GM12891 (cell line): Measurements from ENCODE around the gene PRSS57.
A peak's percentile ranks its signal among the peaks of the same experiment; 100 is the strongest.

ENCODE experiments used
- DNase-seq: peaks from one replicate; pipeline ENCODE4 v3.0.0; 2011; ENCODE audit warnings: low spot score; ENCODE audit not compliant: insufficient read length
- FAIRE-seq: peaks from 2 replicates; lab custom pipeline; 2011; peaks lifted over from hg19 to GRCh38; lab: Jason Lieb, UNC
- PAX5 ChIP-seq: IDR thresholded peaks from 2 replicates; pipeline ENCODE4 v1.6.1; 2011; ENCODE audit warnings: low read length, moderate library complexity, mild to moderate bottlenecking; ENCODE audit not compliant: insufficient read depth, severe bottlenecking
- POLR2A ChIP-seq: IDR thresholded peaks from 2 replicates; pipeline ENCODE4 v1.6.1; 2011; ENCODE audit warnings: low read depth, low read length, control low read depth
- POLR2AphosphoS5 ChIP-seq: IDR thresholded peaks from 2 replicates; pipeline ENCODE4 v1.6.1; 2011; ENCODE audit warnings: low read depth, low read length, control low read depth
- POU2F2 ChIP-seq: IDR thresholded peaks from 2 replicates; pipeline ENCODE4 v1.6.1; 2011; ENCODE audit warnings: low read depth, mild to moderate bottlenecking, control low read depth, low read length, moderate library complexity
- SPI1 ChIP-seq: IDR thresholded peaks from 2 replicates; pipeline ENCODE4 v1.6.1; 2011; ENCODE audit warnings: low read depth, low read length, control low read depth
- TAF1 ChIP-seq: IDR thresholded peaks from 2 replicates; pipeline ENCODE4 v1.6.1; 2011; ENCODE audit warnings: low read depth, low read length, control low read depth

PRSS57 gene

GRCh38 chr19:645912-646778 lies 49.1 kb downstream of the PRSS57 start:
- TF ChIP-seq POLR2AphosphoS5 (no peak), SPI1 (no peak), TAF1 (no peak), POU2F2 (no peak), POLR2A (no peak), PAX5 (no peak)
- DNase-seq (no peak), FAIRE-seq (no peak)

GRCh38 chr19:644789-645188 lies 50.5 kb downstream of the PRSS57 start:
- TF ChIP-seq SPI1 (no peak), POLR2AphosphoS5 (no peak), TAF1 (no peak), PAX5 (no peak), POLR2A (no peak), POU2F2 (no peak)
- DNase-seq: no peak
- no peak for FAIRE-seq

- DNase-seq: no peak
- no peak for FAIRE-seq
- TF ChIP-seq POLR2AphosphoS5: no peak
- TF ChIP-seq PAX5: no peak
- no peak for TF ChIP-seq POLR2A
- no peak for TF ChIP-seq POU2F2
- no peak for TF ChIP-seq TAF1
- no peak for TF ChIP-seq SPI1
These were observed 50.9 kb downstream of the PRSS57 start for GRCh38 chr19:644363-644762.

GRCh38 chr19:643736-644135 lies 51.5 kb downstream of the PRSS57 start:
- no peak for DNase-seq
- FAIRE-seq: no peak
- TF ChIP-seq PAX5: no peak
- no peak for TF ChIP-seq SPI1
- TF ChIP-seq POU2F2: no peak
- TF ChIP-seq TAF1: no peak
- TF ChIP-seq POLR2AphosphoS5: no peak
- no peak for TF ChIP-seq POLR2A

GRCh38 chr19:642767-643727 lies 52.2 kb downstream of the PRSS57 start:
- FAIRE-seq (no peak), DNase-seq (no peak)
- TF ChIP-seq TAF1 (no peak), POU2F2 (no peak), POLR2AphosphoS5 (no peak), POLR2A (no peak), PAX5 (no peak), SPI1 (no peak)

GRCh38 chr19:641702-642101 lies 53.5 kb downstream of the PRSS57 start:
- DNase-seq (no peak), FAIRE-seq (peak; percentile 5)
- no peak for TF ChIP-seq PAX5
- no peak for TF ChIP-seq SPI1
- TF ChIP-seq POLR2A: no peak
- TF ChIP-seq POU2F2: no peak
- TF ChIP-seq POLR2AphosphoS5: no peak
- no peak for TF ChIP-seq TAF1

GRCh38 chr19:640606-641189 lies 54.6 kb downstream of the PRSS57 start:
- no peak for FAIRE-seq

GRCh38 chr19:640161-640558 lies 55.1 kb downstream of the PRSS57 start:
- no peak for FAIRE-seq
- DNase-seq: no peak
- TF ChIP-seq POU2F2 (no peak), PAX5 (no peak), SPI1 (no peak), TAF1 (no peak), POLR2A (no peak), POLR2AphosphoS5 (no peak)

More at GRCh38 chr19:640606-641189, 54.6 kb downstream of the PRSS57 start:
- DNase-seq: no peak
- TF ChIP-seq TAF1 (no peak), POLR2AphosphoS5 (no peak), SPI1 (no peak), POLR2A (no peak), POU2F2 (no peak), PAX5 (no peak)
